Astrocyte (in vitro differentiated cells and primary cell): ENCODE measurements around the gene SGIP1.

ENCODE experiments used
- CTCF ChIP-seq: IDR thresholded peaks from 2 replicates; pipeline ENCODE4 v1.5.1; 2011; ENCODE audit warnings: low read depth, mild to moderate bottlenecking, inconsistent platforms, low read length, moderate library complexity; ENCODE audit not compliant: insufficient read depth
- EZH2 ChIP-seq: IDR thresholded peaks from 2 replicates; pipeline ENCODE4 v1.6.1; 2012; ENCODE audit warnings: mild to moderate bottlenecking, low read length, inconsistent platforms; ENCODE audit not compliant: insufficient read depth

- TF ChIP-seq CTCF = no peak
- TF ChIP-seq EZH2 = no peak
These were observed 72.6 kb downstream of the SGIP1 start for GRCh38 chr1:66606362-66607065.
